Measurements from ENCODE around the gene NDUFB6.
"Not testable (repeated sequence)": the region's sequence is repeated elsewhere in the genome, so short reads cannot be mapped to it uniquely, and the experiment has no call there.

NDUFB6 gene

GRCh38 chr9:32552172-32552872 is 20.6 kb downstream of the NDUFB6 start, which contains the start of the genes SMIM27 and TOPORS:
SMIM27 (plus strand) TSS chr9:32552327; CDS start chr9:32552435, 108 bp downstream.
TOPORS (minus strand) TSS chr9:32552586; CDS start chr9:32552436, 150 bp downstream.
- H3K27ac ChIP-seq, result peak within 1 kb of the TSS; percentile 80 to 94
- DNase-seq (ENCODE audit: low spot score), result peak; percentile 94
- TF ChIP-seq CTCF (IDR thresholded peaks at IDR 0.05), result no peak
- peak within 1 kb of the TSS; percentile 85 for H3K4me3 ChIP-seq

GRCh38 chr9:32551276-32552051 is 21.5 kb downstream of the NDUFB6 start:
- DNase-seq (ENCODE audit: low spot score), result peak; percentile 76
- peak overlapping the region; percentile 80 to 94 for H3K27ac ChIP-seq
- TF ChIP-seq CTCF (IDR thresholded peaks at IDR 0.05), result no peak
- peak overlapping the region; percentile 85 for H3K4me3 ChIP-seq

- peak overlapping the region; percentile 85 for H3K4me3 ChIP-seq
- no peak for TF ChIP-seq CTCF (IDR thresholded peaks at IDR 0.05)
- H3K27ac ChIP-seq, result peak overlapping the region; percentile 80 to 94
- DNase-seq (ENCODE audit: low spot score), result peak; percentile 96
These were observed 22.2 kb downstream of the NDUFB6 start for GRCh38 chr9:32550562-32551275.

GRCh38 chr9:32550150-32550561 is 22.8 kb downstream of the NDUFB6 start:
- no peak for DNase-seq (ENCODE audit: low spot score)
- peak overlapping the region; percentile 85 for H3K4me3 ChIP-seq
- no peak for TF ChIP-seq CTCF (IDR thresholded peaks at IDR 0.05)

GRCh38 chr9:32548213-32548612 is 24.7 kb downstream of the NDUFB6 start:
- not testable (repeated sequence) for H3K27ac ChIP-seq; H3K4me3 ChIP-seq; DNase-seq (ENCODE audit: low spot score)

More at GRCh38 chr9:32550150-32550561, 22.8 kb downstream of the NDUFB6 start:
- H3K27ac ChIP-seq, result peak overlapping the region; percentile 80 to 94

GRCh38 chr9:32545884-32546283 is 27.1 kb downstream of the NDUFB6 start:
- no peak for TF ChIP-seq CTCF (IDR thresholded peaks at IDR 0.05)
- Histone ChIP-seq H3K4me3 (no peak overlapping the region), H3K27ac (no peak overlapping the region)
- DNase-seq (ENCODE audit: low spot score), result no peak

GRCh38 chr9:32543047-32543446 is 29.9 kb downstream of the NDUFB6 start:
- H3K4me3 ChIP-seq, result no peak overlapping the region
- TF ChIP-seq CTCF (IDR thresholded peaks at IDR 0.05), result no peak
- DNase-seq (ENCODE audit: low spot score), result no peak
- H3K27ac ChIP-seq, result no peak overlapping the region
